ENCODE measurements around the gene KLHDC8B. TPM values are rescaled to one million over a fixed set of nuclear protein-coding genes. Genes with fewer than 3 reads are reported as not detected.

KLHDC8B gene
- total RNA-seq, 4 donors from 2014 or later = 4.5 to 23.5 (median 13.4) TPM

DNA sequence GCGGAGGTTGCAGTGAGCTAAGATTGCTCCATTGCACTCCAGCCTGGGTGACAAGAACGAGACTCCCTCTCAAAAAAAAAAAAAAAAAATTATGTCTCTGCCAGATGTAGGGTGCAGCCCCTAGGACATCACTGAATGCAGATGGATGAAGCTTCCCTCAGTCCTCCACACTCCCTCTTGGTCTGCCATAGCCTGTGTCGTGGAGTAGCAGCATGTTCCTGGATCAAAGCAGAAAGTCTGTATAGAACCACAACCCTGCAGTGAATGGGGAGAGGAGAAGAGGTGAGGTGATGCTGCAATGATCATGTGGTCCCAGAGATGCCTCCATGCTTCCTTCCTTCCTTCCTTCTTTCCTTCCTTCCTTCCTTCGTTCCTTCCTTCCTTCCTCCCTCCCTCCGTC is 23.2 kb upstream of the KLHDC8B start:
- Histone ChIP-seq H3K36me3 (no peaks in the 10 kb centered on the region), H3K4me1 (no peaks in the 10 kb centered on the region), H3K4me3 (no peak overlapping the region), H3K27me3 (no peaks in the 10 kb centered on the region), H3K27ac (no peak overlapping the region), H3K9me3 (no peaks in the 10 kb centered on the region)
- no peak for DNase-seq
- intact Hi-C loops (cut with DNase I; ENCODE audit: low total_unique reads) (no loop called here), in situ Hi-C loops (cut with MboI; ENCODE audit: low pct_ligation_motif_present in 1 of 4, low pct_unique_long_range_greater_than_20kb in 1 of 4, low sequenced_read_pairs in 3 of 4) (no loop called here)
- 68 to 100% methylated on average over 1 to 5 of the region's 5 CpGs for WGBS, 2 donors (ENCODE audit: low coverage in 1 of 2)
- TF ChIP-seq, protein P1, sequence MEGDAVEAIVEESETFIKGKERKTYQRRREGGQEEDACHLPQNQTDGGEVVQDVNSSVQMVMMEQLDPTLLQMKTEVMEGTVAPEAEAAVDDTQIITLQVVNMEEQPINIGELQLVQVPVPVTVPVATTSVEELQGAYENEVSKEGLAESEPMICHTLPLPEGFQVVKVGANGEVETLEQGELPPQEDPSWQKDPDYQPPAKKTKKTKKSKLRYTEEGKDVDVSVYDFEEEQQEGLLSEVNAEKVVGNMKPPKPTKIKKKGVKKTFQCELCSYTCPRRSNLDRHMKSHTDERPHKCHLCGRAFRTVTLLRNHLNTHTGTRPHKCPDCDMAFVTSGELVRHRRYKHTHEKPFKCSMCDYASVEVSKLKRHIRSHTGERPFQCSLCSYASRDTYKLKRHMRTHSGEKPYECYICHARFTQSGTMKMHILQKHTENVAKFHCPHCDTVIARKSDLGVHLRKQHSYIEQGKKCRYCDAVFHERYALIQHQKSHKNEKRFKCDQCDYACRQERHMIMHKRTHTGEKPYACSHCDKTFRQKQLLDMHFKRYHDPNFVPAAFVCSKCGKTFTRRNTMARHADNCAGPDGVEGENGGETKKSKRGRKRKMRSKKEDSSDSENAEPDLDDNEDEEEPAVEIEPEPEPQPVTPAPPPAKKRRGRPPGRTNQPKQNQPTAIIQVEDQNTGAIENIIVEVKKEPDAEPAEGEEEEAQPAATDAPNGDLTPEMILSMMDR (IDR thresholded peaks at IDR 0.05) = no peak
- TF ChIP-seq POLR2AphosphoS5 (IDR thresholded peaks at IDR 0.05) (no peak), POLR2A (IDR thresholded peaks at IDR 0.05) (no peak), EP300 (IDR thresholded peaks at IDR 0.05; ENCODE audit: low read depth) (no peak)

DNA sequence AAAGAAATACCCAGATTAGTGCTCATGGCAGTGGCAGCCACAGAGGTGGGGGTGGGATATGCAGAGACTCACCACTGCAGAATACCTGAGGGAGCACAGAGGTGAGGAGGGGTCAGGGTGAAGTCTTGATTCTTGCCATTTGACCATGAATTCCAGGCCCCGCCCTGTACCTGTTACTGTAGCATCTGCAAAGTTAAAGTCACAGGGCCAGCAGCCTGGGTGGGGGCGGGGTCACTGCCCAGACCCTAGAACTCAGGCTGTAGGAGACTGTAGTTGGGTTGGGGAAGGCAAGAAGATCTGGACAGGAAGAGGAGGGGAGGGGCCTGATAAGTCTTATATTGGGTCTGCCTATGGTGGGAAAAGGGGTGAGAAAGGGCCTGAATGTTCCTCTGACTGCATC is 19.8 kb upstream of the KLHDC8B start:
- Histone ChIP-seq H3K4me1 (no peaks in the 10 kb centered on the region), H3K9me3 (no peaks in the 10 kb centered on the region), H3K27me3 (no peaks in the 10 kb centered on the region), H3K27ac (no peak overlapping the region), H3K4me3 (no peak overlapping the region), H3K36me3 (no peaks in the 10 kb centered on the region)
- TF ChIP-seq EP300 (IDR thresholded peaks at IDR 0.05; ENCODE audit: low read depth) = no peak
- 83% methylated on average over 2 of the region's 2 CpGs; no CpG with 5 or more reads in 1 of the 2 donors for WGBS, 2 donors (ENCODE audit: low coverage in 1 of 2)
- DNase-seq = no peak
- intact Hi-C loops (cut with DNase I; ENCODE audit: low total_unique reads) (no loop called here), in situ Hi-C loops (cut with MboI; ENCODE audit: low pct_ligation_motif_present in 1 of 4, low pct_unique_long_range_greater_than_20kb in 1 of 4, low sequenced_read_pairs in 3 of 4) (loop anchor here in 2 of 4 donors (25.0 kb wide), 1 partner anchor 286 kb away; the partner anchor contains the start of gene NICN1 (in 2 of the 2))

DNA sequence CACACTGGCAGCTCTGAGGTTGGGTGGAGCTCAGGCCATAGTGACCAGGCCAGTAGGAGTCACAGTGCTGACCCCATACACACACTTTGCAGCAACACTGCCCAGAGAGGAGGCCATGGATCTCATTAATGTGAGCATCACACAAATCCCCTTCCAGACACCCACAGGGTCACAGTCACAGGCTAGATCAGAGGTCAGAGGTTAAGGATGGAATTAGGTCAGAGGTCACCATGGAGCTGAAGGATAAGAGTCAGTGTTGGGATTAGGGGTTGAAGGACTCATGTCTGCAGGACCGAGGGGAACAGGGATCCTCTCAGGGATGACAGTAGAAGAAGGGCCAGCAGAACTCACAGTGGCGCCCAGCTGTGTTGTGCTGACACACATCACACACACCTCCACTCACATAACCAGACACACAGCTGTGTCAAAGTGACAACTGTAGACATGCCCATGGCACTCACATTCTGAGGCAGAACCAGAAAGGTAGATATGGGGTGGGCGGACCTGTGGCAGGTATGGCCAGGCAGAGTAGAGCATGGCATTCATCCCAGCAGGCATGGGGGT is 18.0 kb upstream of the KLHDC8B start:
- Histone ChIP-seq H3K9me3 (no peaks in the 10 kb centered on the region), H3K27me3 (no peaks in the 10 kb centered on the region), H3K4me1 (peaks cover 0 to 3% (median 0%) of the 10 kb centered on the region in 4 donors), H3K36me3 (no peaks in the 10 kb centered on the region), H3K4me3 (no peak overlapping the region), H3K27ac (no peak overlapping the region)
- intact Hi-C loops (cut with DNase I; ENCODE audit: low total_unique reads) (no loop called here), in situ Hi-C loops (cut with MboI; ENCODE audit: low pct_ligation_motif_present in 1 of 4, low pct_unique_long_range_greater_than_20kb in 1 of 4, low sequenced_read_pairs in 3 of 4) (loop anchor here in 2 of 4 donors (25.0 kb wide), 1 partner anchor 284 kb away; the partner anchor contains the start of gene NICN1 (in 2 of the 2))
- TF ChIP-seq POLR2A (IDR thresholded peaks at IDR 0.05) (no peak), POLR2AphosphoS5 (IDR thresholded peaks at IDR 0.05) (no peak)
- no peak for DNase-seq
- 40 to 83% methylated on average over 1 to 3 of the region's 3 CpGs for WGBS, 2 donors (ENCODE audit: low coverage in 1 of 2)

DNA sequence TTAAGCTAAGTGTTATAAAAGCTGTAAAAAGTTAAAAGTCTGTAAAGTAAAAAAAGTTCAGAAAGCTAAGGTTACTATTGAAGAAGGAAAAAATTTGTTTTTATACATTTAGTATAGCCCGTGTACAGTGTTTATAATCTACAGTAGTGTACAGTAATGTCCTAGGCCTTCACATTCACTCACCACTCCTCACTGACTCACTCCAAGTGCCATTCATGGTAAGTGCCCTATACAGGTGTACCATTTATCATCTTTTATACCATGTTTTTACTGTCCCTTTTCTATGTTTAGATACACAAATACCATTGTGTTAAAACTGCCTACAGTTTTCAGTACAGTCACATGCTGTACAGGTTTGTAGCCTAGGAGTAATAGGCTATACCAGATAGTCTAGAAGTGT is 14.1 kb upstream of the KLHDC8B start:
- TF ChIP-seq EP300 (IDR thresholded peaks at IDR 0.05; ENCODE audit: low read depth) = no peak
- TF ChIP-seq, protein P1 (IDR thresholded peaks at IDR 0.05) = no peak
- no peak for TF ChIP-seq POLR2AphosphoS5 (IDR thresholded peaks at IDR 0.05)
- no peak for TF ChIP-seq POLR2A (IDR thresholded peaks at IDR 0.05)
- Histone ChIP-seq H3K27ac (no peak overlapping the region), H3K36me3 (no peaks in the 10 kb centered on the region), H3K4me3 (no peak overlapping the region), H3K9me3 (no peaks in the 10 kb centered on the region), H3K27me3 (no peaks in the 10 kb centered on the region), H3K4me1 (peaks cover 0 to 3% (median 0%) of the 10 kb centered on the region in 4 donors)
- intact Hi-C loops (cut with DNase I; ENCODE audit: low total_unique reads) (no loop called here), in situ Hi-C loops (cut with MboI; ENCODE audit: low pct_ligation_motif_present in 1 of 4, low pct_unique_long_range_greater_than_20kb in 1 of 4, low sequenced_read_pairs in 3 of 4) (loop anchor here in 2 of 4 donors (25.0 kb wide), 1 partner anchor 280 kb away; the partner anchor contains the start of gene NICN1 (in 2 of the 2))
- whole genome bisulfite sequencing, 2 donors (ENCODE audit: low coverage in 1 of 2) = 55 to 62% methylated on average over 1 of the region's 1 CpG
- DNase-seq = no peak

DNA sequence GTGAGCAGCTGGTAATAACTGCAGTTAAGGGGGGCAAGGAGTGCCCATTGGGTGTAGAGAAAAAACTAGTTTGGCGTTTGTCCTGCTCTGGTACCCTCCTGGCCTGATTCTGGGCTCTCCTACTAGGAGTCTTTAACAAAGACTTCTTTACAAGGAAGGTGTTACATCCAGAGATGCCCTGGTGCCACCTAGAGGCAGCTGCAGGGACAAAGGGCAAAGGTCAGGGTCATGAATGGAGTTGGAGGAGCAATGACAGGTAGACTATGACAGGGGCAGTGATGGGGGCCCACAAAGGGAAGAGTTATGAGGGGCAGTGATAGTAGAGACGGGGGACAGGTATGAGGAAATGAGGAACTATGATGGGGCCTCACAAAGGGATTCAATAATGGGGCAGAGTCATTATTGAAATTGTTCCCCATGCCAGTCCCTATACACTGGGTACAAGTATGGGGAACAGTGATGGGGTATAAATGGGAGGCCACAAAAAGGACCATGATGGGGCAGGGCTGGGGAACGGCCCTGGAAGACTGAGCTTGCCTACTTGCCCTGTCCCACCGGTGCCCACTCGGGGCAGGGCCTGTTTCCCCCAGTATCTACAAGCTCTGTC is 13.2 kb upstream of the KLHDC8B start:
- Histone ChIP-seq H3K27ac (no peak overlapping the region), H3K4me3 (no peak overlapping the region), H3K9me3 (no peaks in the 10 kb centered on the region), H3K27me3 (no peaks in the 10 kb centered on the region), H3K36me3 (peaks cover 0 to 3% (median 1%) of the 10 kb centered on the region in 4 donors), H3K4me1 (peaks cover 0 to 3% (median 0%) of the 10 kb centered on the region in 4 donors)
- in situ Hi-C loops (cut with MboI; ENCODE audit: low pct_ligation_motif_present in 1 of 4, low pct_unique_long_range_greater_than_20kb in 1 of 4, low sequenced_read_pairs in 3 of 4) (loop anchor here in 2 of 4 donors (25.0 kb wide), 1 partner anchor 279 kb away; the partner anchor contains the start of gene NICN1 (in 2 of the 2)), intact Hi-C loops (cut with DNase I; ENCODE audit: low total_unique reads) (no loop called here)
- TF ChIP-seq POLR2AphosphoS5 (IDR thresholded peaks at IDR 0.05) (no peak), POLR2A (IDR thresholded peaks at IDR 0.05) (no peak)
- TF ChIP-seq, protein P1 (IDR thresholded peaks at IDR 0.05) = peak; percentile 9 to 57 (median 32)
- DNase-seq = peak; percentile 64
- 55% methylated on average over 5 of the region's 5 CpGs; no CpG with 5 or more reads in 1 of the 2 donors for WGBS, 2 donors (ENCODE audit: low coverage in 1 of 2)
